Measurements from ENCODE around the gene SP100. TPM values are rescaled to one million over a fixed set of nuclear protein-coding genes. Genes with fewer than 3 reads are reported as not detected.

The SP100 gene
- total RNA-seq, 4 donors from 2014 or later = 75.5 to 223 (median 118) TPM

DNA sequence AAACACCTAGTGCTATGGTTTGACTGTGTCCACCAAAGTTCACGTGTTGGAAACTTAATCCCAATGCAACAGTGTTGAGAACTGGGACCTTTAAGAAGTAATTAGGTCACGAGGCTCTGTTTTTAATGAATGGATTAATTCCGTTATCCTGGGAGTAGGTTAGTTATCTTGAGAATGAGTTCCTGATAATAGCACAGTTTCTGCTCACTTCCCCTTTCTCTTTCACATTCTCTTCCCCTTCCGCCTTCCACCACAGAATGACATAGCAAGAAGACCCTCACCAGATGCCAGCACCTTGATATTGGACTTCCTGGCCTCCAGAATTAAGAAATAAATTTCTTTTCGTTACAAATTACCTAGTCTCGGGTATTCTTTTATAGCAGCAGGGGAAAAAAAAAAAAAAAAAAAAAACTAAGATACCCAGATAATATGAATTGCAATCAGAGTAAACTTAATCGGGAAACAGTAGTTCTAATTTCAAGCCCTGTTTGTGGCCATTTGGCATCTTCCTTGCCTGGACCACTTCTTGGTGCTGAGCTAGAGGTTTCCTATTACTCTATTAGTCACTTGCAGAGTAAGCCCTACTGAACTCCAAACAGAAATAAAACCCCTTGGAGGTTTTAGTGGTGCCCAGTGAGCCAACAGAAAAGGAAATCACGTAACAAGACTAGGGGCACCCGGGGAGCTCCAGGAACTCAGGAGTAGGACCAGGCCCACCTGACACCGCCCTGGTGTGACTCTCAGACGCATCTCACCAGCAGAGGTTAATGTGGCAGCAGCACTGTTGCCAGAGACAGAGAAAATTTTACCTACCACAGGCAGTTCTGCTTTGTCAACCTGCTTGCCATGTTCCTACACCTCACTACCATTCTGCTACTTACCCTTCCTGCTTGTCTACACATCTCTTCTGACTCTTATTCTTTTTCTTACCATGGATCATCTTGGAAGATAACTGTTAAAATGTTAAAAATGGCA is 149.1 kb downstream of the SP100 start:
- no peak for TF ChIP-seq CTCF (IDR thresholded peaks at IDR 0.05)
- ATAC-seq (ENCODE audit: low FRiP score) (no peak), DNase-seq (ENCODE audit: low spot score) (no peak)

GRCh38 chr2:230569298-230569697 is 153.3 kb downstream of the SP100 start:
- TF ChIP-seq CTCF (IDR thresholded peaks at IDR 0.05) = no peak
- no peak for ATAC-seq (ENCODE audit: low FRiP score)
- DNase-seq (ENCODE audit: low spot score) = no peak

GRCh38 chr2:230570987-230571386 is 155.0 kb downstream of the SP100 start:
- no peak for ATAC-seq (ENCODE audit: low FRiP score)

DNA sequence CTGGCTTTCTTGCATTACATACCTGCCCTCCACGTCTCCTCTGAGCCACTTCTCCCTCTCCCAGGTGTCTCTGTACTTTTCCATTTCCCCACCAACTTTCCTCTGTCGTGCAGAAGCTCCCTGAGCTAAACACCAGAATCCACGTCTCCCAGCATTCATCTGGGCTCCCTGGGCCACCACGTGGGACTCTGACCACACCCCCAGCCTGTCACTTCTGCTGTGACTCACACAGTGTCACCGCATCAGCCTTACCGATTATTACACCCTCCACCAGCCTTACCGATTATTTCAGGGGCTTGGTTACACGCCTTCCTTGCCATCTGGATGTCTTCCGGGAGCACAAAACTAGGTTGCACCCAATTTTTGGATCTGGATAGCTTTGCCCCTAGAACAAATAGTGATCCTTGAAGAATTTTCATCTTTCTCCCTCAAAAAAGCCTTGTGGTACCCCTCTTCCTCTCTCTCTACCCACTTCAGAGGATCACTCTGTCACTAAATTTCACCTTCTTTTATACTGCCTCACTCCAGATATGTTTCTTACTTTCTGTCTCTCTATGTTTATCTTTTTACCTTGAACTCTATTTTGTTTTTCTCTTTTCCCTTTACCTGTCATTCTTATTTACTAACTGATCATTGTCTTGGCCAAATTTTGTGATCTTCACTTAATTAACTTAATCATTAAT is 159.8 kb downstream of the SP100 start:
- DNase-seq (ENCODE audit: low spot score) (no peak), ATAC-seq (ENCODE audit: low FRiP score) (no peak)
- no peak for TF ChIP-seq CTCF (IDR thresholded peaks at IDR 0.05)

More at GRCh38 chr2:230570987-230571386, 155.0 kb downstream of the SP100 start:
- DNase-seq (ENCODE audit: low spot score) = no peak
- no peak for TF ChIP-seq CTCF (IDR thresholded peaks at IDR 0.05)

- no peak for TF ChIP-seq CTCF (IDR thresholded peaks at IDR 0.05)
- no peak for ATAC-seq (ENCODE audit: low FRiP score)
- DNase-seq (ENCODE audit: low spot score) = no peak
These were observed 161.1 kb downstream of the SP100 start for GRCh38 chr2:230577114-230577513.

GRCh38 chr2:230578106-230578505 is 162.1 kb downstream of the SP100 start:
- no peak for ATAC-seq (ENCODE audit: low FRiP score)

More at GRCh38 chr2:230578106-230578505, 162.1 kb downstream of the SP100 start:
- no peak for DNase-seq (ENCODE audit: low spot score)
- TF ChIP-seq CTCF (IDR thresholded peaks at IDR 0.05) = no peak
